Measurements from ENCODE around the gene EFCAB8. TPM values are rescaled to one million over a fixed set of nuclear protein-coding genes. Genes with fewer than 3 reads are reported as not detected.
"Not testable (repeated sequence)": the region's sequence is repeated elsewhere in the genome, so short reads cannot be mapped to it uniquely, and the experiment has no call there.

Gene EFCAB8
- total RNA-seq, 1 donor from 2014 or later: 0.72 TPM

- TF ChIP-seq, protein P1, sequence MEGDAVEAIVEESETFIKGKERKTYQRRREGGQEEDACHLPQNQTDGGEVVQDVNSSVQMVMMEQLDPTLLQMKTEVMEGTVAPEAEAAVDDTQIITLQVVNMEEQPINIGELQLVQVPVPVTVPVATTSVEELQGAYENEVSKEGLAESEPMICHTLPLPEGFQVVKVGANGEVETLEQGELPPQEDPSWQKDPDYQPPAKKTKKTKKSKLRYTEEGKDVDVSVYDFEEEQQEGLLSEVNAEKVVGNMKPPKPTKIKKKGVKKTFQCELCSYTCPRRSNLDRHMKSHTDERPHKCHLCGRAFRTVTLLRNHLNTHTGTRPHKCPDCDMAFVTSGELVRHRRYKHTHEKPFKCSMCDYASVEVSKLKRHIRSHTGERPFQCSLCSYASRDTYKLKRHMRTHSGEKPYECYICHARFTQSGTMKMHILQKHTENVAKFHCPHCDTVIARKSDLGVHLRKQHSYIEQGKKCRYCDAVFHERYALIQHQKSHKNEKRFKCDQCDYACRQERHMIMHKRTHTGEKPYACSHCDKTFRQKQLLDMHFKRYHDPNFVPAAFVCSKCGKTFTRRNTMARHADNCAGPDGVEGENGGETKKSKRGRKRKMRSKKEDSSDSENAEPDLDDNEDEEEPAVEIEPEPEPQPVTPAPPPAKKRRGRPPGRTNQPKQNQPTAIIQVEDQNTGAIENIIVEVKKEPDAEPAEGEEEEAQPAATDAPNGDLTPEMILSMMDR (IDR thresholded peaks at IDR 0.05): no peak
- Histone ChIP-seq H3K27me3 (no peaks in the 10 kb centered on the region), H3K4me3 (no peak overlapping the region), H3K9me3 (no peaks in the 10 kb centered on the region), H3K36me3 (peaks cover 86% of the 10 kb centered on the region), H3K4me1 (no peaks in the 10 kb centered on the region), H3K27ac (no peak overlapping the region)
- intact Hi-C loops (cut with DNase I): no loop called here
- ATAC-seq (no peak), DNase-seq (no peak)
These were observed 9.1 kb upstream of the EFCAB8 start for GRCh38 chr20:32849577-32849976.

- Histone ChIP-seq H3K4me3 (no peak overlapping the region), H3K27me3 (no peaks in the 10 kb centered on the region), H3K36me3 (peaks cover 37% of the 10 kb centered on the region), H3K27ac (no peak overlapping the region), H3K4me1 (no peaks in the 10 kb centered on the region), H3K9me3 (no peaks in the 10 kb centered on the region)
- DNase-seq (no peak), ATAC-seq (no peak)
- intact Hi-C loops (cut with DNase I): no loop called here
- TF ChIP-seq, protein P1 (IDR thresholded peaks at IDR 0.05): no peak
These were observed 3.3 kb upstream of the EFCAB8 start for GRCh38 chr20:32855387-32855786.

DNA sequence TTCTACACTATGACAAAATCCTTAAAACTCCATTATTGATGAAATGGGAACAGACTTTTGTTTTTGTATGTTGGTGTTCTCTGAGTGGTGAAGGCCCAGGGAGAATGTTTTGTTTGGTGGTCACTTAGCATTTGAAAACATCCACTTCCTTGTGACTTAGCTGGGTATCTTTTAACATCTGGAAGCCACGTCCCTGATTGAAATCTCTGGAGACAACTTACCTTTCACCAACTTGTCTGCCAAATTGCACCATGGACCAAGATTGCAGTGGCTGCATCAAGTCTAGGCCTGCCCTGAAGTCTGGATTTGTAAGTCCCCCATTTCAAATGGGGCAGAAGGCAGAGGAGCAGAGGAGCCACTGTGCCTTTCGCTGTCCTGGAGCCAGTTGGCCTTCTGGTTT, 534 bp upstream of the EFCAB8 start:
- intact Hi-C loops (cut with DNase I): no loop called here
- Histone ChIP-seq H3K27ac (no peak overlapping the region), H3K4me3 (no peak overlapping the region), H3K36me3 (peaks cover 11% of the 10 kb centered on the region), H3K9me3 (no peaks in the 10 kb centered on the region), H3K27me3 (no peaks in the 10 kb centered on the region), H3K4me1 (no peaks in the 10 kb centered on the region)
- ATAC-seq (no peak), DNase-seq (no peak)
- TF ChIP-seq, protein P1 (IDR thresholded peaks at IDR 0.05): no peak

- no peak for ATAC-seq
- Histone ChIP-seq H3K27me3 (no peaks in the 10 kb centered on the region), H3K27ac (no peak overlapping the region), H3K4me1 (no peaks in the 10 kb centered on the region), H3K4me3 (no peak overlapping the region), H3K36me3 (peaks cover 9% of the 10 kb centered on the region), H3K9me3 (no peaks in the 10 kb centered on the region)
- DNase-seq: no peak
- intact Hi-C loops (cut with DNase I): no loop called here
- TF ChIP-seq, protein P1 (IDR thresholded peaks at IDR 0.05): no peak
These were observed 2.7 kb downstream of the EFCAB8 start for GRCh38 chr20:32861446-32861845.

- no peaks in the 10 kb centered on the region for H3K27me3 ChIP-seq
- H3K27ac ChIP-seq: no peak overlapping the region
- ATAC-seq: no peak
- no peak for DNase-seq
- TF ChIP-seq, protein P1 (IDR thresholded peaks at IDR 0.05): no peak
- no peaks in the 10 kb centered on the region for H3K9me3 ChIP-seq
- no peaks in the 10 kb centered on the region for H3K4me1 ChIP-seq
- no peaks in the 10 kb centered on the region for H3K36me3 ChIP-seq
- H3K4me3 ChIP-seq: no peak overlapping the region
- intact Hi-C loops (cut with DNase I): no loop called here
These were observed 10.8 kb downstream of the EFCAB8 start for GRCh38 chr20:32869562-32869961.

- ATAC-seq; H3K36me3 ChIP-seq; DNase-seq; H3K9me3 ChIP-seq; H3K27me3 ChIP-seq; H3K4me3 ChIP-seq; H3K4me1 ChIP-seq; intact Hi-C loops (cut with DNase I); H3K27ac ChIP-seq: not testable (repeated sequence)
These were observed 11.8 kb downstream of the EFCAB8 start for GRCh38 chr20:32870526-32870925.

All from upper lobe of right lung (tissue), 1 donor.